Measurements from ENCODE around the gene ARHGAP42.

- TF ChIP-seq CTCF (IDR thresholded peaks at IDR 0.05) (no peak), EP300 (IDR thresholded peaks at IDR 0.05) (no peak)
Measured at GRCh38 chr11:100686476-100687053, 523 bp upstream of the ARHGAP42 start.
